HepG2 (cell line): ENCODE results near the gene LMF2.

Experiments
- EP300 ChIP-seq, 3 experiments: sonication (generic) in 1 of 3; formaldehyde crosslinking in 1 of 3; IDR thresholded peaks; 2 replicates each; pipeline versions ENCODE4 v1.5.1 to v1.6.1; 2011 to 2020; ENCODE audit warnings: low read depth in 2 of 3, low read length in 2 of 3, borderline replicate concordance in 1 of 3, improper control_type of control experiment in 1 of 3, mild to moderate bottlenecking in 1 of 3, missing genetic modification reagents in 1 of 3, moderate library complexity in 1 of 3
- EZH2 ChIP-seq: conservative IDR thresholded peaks from 2 replicates; pipeline ENCODE4 v1.6.1; 2012; ENCODE audit warnings: mild to moderate bottlenecking, low read depth, low read length, moderate library complexity
- FOXO4 ChIP-seq: sonication (generic); formaldehyde crosslinking; conservative IDR thresholded peaks from 2 replicates; pipeline ENCODE4 v1.8.1; 2023; ENCODE audit warnings: missing genetic modification reagents
- GABPA ChIP-seq, 2 experiments: IDR thresholded peaks; 2 replicates each; pipeline ENCODE4 v1.6.1; 2011 to 2016; ENCODE audit warnings: low read depth in 2 of 2, low read length in 1 of 2, missing biosample characterization in 1 of 2, missing genetic modification characterization in 1 of 2
- HCFC1 ChIP-seq: fragments of 150-350 bp; IDR thresholded peaks from 2 replicates; pipeline ENCODE4 v1.6.1; 2014; ENCODE audit warnings: low read depth, low read length
- ZNF564 ChIP-seq: sonication (generic); formaldehyde crosslinking; IDR thresholded peaks from 2 replicates; pipeline ENCODE4 v1.8.1; 2023; ENCODE audit warnings: mild to moderate bottlenecking, missing genetic modification reagents
- ZNF646 ChIP-seq: sonication (generic); formaldehyde crosslinking; IDR thresholded peaks from 2 replicates; pipeline ENCODE4 v1.9.0; 2021; ENCODE audit warnings: mild to moderate bottlenecking, missing genetic modification reagents
- TF ChIP-seq, protein P1 (sequence below): sonication (generic); formaldehyde crosslinking; IDR thresholded peaks from 2 replicates; pipeline ENCODE4 v1.5.0; 2020; ENCODE audit warnings: mild to moderate bottlenecking, missing genetic modification reagents, moderate library complexity

DNA sequence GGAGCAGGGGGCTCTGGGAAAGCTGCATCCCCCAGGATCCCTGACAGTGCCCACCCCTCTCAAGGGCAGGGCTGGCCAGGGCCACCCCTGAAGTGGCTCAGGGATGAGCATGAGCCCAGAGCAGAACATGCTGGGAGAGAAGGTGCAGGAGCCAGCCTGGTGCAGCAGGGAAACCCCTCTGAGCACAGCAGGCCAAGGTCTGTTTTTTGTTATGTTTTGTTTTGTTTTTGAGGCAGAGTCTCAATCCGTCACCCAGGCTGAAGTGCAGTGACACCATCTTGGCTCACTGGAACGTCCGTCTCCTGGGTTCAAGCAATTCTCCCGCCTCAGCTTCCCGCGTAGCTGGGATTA, 31.9 kb downstream of the LMF2 start:
- no peak for TF ChIP-seq ZNF564
- no peak for TF ChIP-seq ZNF646 (CRISPR knock-in tag)
- no peak for TF ChIP-seq GABPA (IDR thresholded peaks at IDR 0.05; ENCODE audit: low read depth, low read length)
- TF ChIP-seq GABPA (CRISPR knock-in tag; IDR thresholded peaks at IDR 0.05; ENCODE audit: low read depth) = no peak
- TF ChIP-seq EZH2 = no peak
- TF ChIP-seq FOXO4 (CRISPR knock-in tag) = no peak
- TF ChIP-seq, protein P1, sequence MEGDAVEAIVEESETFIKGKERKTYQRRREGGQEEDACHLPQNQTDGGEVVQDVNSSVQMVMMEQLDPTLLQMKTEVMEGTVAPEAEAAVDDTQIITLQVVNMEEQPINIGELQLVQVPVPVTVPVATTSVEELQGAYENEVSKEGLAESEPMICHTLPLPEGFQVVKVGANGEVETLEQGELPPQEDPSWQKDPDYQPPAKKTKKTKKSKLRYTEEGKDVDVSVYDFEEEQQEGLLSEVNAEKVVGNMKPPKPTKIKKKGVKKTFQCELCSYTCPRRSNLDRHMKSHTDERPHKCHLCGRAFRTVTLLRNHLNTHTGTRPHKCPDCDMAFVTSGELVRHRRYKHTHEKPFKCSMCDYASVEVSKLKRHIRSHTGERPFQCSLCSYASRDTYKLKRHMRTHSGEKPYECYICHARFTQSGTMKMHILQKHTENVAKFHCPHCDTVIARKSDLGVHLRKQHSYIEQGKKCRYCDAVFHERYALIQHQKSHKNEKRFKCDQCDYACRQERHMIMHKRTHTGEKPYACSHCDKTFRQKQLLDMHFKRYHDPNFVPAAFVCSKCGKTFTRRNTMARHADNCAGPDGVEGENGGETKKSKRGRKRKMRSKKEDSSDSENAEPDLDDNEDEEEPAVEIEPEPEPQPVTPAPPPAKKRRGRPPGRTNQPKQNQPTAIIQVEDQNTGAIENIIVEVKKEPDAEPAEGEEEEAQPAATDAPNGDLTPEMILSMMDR (CRISPR knock-in tag) = no peak
- TF ChIP-seq EP300 (IDR thresholded peaks at IDR 0.05; ENCODE audit: low read depth in 2 of 2, low read length in 2 of 2) = no peak
- no peak for TF ChIP-seq EP300 (CRISPR knock-in tag; IDR thresholded peaks at IDR 0.05; ENCODE audit: borderline replicate concordance)
- TF ChIP-seq HCFC1 = no peak
